MV-4-11 (cell line): ENCODE measurements around the gene ZNF385C.
A peak's percentile ranks its signal among the peaks of the same experiment; 100 is the strongest.

ENCODE experiments used
- DNase-seq: peaks from one replicate; lab custom pipeline; 2025; lab: John Stamatoyannopoulos, UW

ZNF385C gene

DNA sequence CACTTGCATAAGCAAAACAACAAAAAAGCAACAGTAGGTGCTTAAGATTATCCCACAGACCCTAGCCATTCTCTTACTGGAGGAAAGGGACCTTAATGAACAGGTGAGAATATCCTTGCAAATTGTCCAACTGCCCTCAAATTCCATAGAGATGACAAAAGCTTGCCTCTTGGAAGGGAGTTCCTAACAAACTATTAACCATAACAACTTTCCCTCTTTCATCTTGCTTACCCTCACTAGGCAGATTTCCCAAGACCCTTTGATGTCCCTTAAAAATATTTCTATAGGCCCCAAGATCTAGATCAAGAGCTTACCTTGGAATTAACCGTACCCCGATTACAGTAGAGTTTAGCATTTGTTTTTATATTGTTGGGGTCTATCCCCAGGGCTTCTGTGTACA, 109.9 kb downstream of the ZNF385C start:
- no peak for DNase-seq

DNA sequence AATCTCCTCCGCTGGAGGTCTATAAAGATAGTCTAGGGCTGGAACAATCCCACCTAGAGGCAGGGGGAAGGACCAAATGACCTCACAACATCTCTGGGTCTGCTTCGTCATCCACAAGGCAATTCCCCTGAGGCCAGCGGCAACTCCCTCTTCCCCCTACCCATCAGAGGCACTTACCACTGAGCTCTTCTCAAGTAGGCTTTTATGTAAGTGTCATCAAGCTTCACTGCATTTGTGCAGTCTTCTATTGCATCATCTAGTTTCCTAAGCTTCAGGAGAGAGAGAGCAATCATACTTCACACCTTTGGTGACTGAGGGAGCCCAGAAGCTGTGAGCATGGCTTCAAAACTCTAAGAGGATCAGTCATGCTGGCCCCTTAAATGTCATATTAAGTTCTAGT, 110.6 kb downstream of the ZNF385C start:
- peak; percentile 19 for DNase-seq

DNA sequence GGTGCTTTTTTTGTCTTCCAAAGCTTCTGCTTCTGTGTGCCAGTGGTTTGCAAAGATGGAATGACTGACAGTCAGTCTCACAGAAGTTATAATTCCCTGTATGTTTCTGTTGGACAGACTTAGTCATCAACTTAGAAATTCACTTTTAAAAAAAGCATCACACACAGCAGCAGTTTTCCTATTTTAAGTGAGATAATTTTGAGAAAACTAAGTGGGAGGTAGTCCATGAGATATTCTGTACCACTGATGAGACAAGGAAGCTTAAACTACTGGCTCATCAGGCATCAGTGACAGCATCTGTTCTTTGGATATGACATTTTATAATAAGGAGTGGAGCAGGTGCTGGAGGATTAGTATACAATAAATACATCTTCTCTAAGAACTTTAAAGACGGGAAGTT, 111.6 kb downstream of the ZNF385C start:
- DNase-seq = no peak

DNA sequence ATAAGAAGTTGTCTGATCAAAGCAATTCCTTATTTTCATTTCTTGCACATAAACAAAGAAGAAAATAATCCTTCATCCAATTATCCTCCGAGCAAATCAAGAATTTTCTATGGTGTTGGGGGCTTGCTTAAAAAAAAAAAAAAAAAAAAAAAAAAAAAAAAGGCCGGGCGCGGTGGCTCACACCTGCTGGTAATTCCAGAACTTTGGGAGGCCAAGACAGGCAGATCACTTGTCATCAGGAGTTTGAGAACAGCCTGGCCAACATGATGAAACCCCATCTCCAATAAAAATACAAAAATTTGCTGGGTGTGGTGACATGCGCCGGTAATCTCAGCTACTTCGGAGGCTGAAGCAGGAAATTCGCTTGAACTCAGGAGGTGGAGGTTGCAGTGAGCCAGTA, 112.4 kb downstream of the ZNF385C start:
- DNase-seq = no peak

DNA sequence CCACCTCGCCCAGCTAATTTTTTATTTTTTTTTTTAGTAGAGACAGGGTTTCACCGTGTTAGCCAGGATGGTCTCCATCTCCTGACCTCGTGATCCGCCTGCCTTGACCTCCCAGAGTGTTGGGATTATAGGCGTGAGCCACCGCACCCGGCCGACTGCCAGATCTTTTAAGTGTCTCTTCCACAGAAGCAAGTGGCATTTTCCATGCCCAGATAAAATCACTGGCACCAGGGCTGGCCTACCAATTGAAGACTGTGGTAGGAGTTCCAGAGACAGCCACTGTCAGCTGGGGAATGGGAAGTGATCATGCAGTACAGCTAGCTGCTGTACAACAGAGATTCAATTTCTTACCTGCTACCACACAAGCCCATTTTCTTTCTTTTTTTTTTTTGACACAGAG, 113.8 kb downstream of the ZNF385C start:
- DNase-seq = no peak

DNA sequence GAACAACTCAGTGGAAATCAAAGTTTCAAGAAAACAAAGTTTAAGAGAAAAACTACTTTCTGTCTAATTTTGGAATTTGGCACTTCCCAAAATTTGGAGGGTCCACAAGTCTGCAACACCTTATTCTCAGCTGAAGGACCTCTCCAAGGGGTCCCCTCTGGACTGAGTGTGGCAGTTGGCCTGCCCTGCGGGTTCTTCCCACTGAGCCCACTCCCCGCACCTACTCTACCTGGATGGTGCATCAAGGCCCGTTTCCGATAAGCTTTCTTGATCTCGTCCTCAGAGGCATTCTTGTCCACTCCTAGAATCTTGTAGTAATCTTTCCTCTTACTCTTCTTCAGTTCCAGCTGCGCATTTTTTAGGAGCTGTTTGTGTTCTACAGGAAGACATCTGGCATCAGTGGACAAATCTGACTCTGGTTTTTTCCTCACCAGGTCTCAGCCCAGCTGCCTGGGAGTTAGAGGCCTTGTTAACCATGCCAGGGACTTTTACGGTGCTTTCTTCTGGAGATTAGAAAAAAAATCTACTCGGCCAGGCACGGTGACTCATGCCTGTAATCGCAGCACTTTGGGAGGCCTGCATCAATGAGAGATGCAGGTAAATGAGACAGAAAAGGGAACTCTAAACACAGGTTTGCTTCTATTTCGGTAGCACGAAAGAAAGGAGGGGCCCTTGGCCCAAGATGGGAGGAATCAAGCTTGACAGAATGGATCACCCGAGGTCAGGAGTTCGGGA, 116.1 kb downstream of the ZNF385C start:
- DNase-seq = no peak

DNA sequence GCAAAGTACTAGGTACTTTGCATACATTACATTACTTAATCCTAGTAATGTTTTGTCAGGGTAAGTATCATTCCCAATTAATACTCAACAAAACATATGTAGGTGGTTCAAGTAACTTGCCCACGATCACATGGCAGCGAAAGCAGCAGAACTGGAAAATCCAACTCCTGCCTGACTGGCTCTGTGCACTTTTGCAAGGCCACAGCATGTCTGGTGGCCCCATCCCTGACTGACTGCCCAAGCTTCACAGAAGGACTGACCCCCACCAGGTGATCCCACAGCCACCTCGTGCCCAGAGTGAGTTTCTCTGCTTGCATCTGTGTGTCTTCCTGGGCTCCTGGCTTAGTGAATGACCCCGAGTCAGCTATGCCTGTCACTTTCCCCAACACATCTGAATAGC, 120.3 kb downstream of the ZNF385C start:
- no peak for DNase-seq

DNA sequence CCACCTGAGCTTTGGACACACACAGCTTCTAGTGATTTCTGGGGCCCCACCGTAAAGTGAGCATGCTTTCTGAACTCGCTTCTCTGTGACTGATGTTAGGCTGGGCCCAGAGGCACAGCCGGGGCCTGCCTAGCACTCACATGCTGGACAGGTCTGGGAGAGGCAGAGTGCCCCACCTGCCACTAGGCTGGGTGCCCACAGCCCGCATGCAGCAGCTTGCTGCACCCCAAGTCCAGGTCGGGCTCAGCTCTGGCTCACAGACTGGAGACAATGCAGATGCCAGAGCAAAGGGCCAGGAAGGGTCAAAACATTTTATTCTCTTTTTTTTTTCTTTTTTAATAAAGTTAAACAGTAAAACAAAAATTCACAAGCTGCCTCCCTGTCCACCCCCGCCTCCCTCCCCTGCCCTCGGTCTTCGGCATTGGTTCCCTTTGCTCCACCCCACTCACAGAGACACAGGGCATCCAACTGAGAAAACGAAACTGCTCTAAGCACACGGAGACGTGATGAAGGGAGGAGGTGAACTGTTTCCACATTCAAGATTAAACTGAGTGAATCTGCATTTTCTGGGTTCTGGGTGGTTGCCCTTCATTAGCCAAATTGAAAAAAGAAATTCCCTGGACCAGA, 122.0 kb downstream of the ZNF385C start:
- DNase-seq = no peak
